Measurements from ENCODE around the gene DALRD3. TPM values are rescaled to one million over a fixed set of nuclear protein-coding genes. Genes with fewer than 3 reads are reported as not detected.

Gene DALRD3
- total RNA-seq, 2 experiments from 2014 or later, result 20.2 to 22.8 TPM

DNA sequence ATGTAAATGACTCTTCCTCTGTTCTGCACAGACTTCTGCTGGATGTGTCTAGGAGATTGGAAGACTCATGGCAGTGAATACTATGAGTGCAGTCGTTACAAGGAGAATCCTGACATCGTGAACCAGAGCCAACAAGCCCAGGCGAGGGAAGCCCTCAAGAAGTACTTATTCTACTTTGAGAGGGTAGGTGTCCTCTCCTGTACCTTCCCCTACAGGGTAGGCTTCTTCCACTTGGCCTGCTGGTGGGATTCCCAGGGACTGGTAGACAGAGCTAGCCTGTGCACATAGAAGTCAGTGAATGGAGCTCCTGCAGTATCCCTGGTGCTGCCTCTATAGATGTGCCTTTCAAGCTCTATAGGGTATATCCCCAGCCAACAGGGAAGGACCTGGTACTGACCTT is 38.9 kb downstream of the DALRD3 start:
- no peaks in the 10 kb centered on the region for H3K4me1 Mint-ChIP-seq (ENCODE audit: low read depth)
- intact Hi-C loops (cut with micrococcal nuclease), result no loop called here
- ChIA-PET POLR2A (no interaction called here), CTCF (no interaction called here)
- no peaks in the 10 kb centered on the region for H3K9me3 Mint-ChIP-seq
- peaks cover 47% of the 10 kb centered on the region for H3K36me3 Mint-ChIP-seq (ENCODE audit: low read depth)
- ATAC-seq (no peak), DNase-seq (no peak)
- no peak overlapping the region for H3K27ac Mint-ChIP-seq
- no peaks in the 10 kb centered on the region for H3K27me3 Mint-ChIP-seq
- no peak overlapping the region for H3K4me3 Mint-ChIP-seq
- TF ChIP-seq, protein P1, sequence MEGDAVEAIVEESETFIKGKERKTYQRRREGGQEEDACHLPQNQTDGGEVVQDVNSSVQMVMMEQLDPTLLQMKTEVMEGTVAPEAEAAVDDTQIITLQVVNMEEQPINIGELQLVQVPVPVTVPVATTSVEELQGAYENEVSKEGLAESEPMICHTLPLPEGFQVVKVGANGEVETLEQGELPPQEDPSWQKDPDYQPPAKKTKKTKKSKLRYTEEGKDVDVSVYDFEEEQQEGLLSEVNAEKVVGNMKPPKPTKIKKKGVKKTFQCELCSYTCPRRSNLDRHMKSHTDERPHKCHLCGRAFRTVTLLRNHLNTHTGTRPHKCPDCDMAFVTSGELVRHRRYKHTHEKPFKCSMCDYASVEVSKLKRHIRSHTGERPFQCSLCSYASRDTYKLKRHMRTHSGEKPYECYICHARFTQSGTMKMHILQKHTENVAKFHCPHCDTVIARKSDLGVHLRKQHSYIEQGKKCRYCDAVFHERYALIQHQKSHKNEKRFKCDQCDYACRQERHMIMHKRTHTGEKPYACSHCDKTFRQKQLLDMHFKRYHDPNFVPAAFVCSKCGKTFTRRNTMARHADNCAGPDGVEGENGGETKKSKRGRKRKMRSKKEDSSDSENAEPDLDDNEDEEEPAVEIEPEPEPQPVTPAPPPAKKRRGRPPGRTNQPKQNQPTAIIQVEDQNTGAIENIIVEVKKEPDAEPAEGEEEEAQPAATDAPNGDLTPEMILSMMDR (IDR thresholded peaks at IDR 0.05), result no peak

DNA sequence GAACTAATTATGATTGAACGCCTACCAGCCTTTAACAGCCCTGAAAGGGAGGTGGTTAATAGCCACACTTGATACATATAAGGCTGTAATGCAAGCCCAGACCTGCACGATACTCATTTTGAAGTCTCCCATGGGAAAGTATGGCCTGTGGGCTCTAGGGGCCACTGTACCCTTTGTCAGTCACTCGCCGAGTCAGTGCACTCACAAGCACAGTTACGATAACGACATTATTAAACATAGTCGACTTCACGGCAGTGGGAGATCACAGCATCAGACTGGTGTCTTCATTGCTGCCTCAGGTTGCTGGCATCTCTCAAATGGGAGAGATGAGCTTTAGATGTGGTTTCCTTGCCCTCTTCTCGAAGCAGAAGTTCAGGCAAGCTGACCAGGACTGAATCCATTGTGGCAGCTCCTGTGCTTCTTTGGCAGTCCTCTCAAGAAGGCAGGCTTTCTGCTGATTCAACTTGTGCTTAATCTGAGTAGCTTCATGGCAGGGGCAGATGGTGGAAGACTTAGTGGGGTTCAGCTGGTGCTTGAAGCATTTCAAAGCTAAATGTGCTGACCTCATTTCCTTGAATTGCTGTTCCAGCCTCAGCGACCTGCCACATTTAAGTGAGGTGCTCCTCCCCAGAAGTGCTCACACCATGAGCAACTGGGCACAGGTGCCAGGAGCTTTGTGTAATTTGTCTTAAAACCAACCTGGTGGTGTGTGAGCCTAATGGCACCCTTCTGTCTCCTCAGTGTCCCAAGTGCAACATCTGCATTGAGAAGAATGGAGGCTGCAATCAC is 44.1 kb downstream of the DALRD3 start:
- intact Hi-C loops (cut with micrococcal nuclease), result no loop called here
- H3K9me3 Mint-ChIP-seq, result no peaks in the 10 kb centered on the region
- no peaks in the 10 kb centered on the region for H3K27me3 Mint-ChIP-seq
- CTCF ChIA-PET, result interaction anchor here (1.3 to 1.7 kb wide), 2 partner anchors 13 to 43 kb away, joined by 3 to 5 read pairs; no protein-coding TSS in a partner anchor
- H3K36me3 Mint-ChIP-seq (ENCODE audit: low read depth), result peaks cover 52% of the 10 kb centered on the region
- no peaks in the 10 kb centered on the region for H3K4me1 Mint-ChIP-seq (ENCODE audit: low read depth)
- no peak for ATAC-seq
- DNase-seq, result no peak
- H3K4me3 Mint-ChIP-seq, result no peak overlapping the region
- TF ChIP-seq, protein P1 (IDR thresholded peaks at IDR 0.05), result no peak
- POLR2A ChIA-PET, result interaction anchor here (0.8 to 1.1 kb wide), 2 partner anchors 15 to 129 kb away, joined by 3 read pairs; partner anchors contain the start of gene P4HTM
- H3K27ac Mint-ChIP-seq, result peak overlapping the region; percentile 60

DNA sequence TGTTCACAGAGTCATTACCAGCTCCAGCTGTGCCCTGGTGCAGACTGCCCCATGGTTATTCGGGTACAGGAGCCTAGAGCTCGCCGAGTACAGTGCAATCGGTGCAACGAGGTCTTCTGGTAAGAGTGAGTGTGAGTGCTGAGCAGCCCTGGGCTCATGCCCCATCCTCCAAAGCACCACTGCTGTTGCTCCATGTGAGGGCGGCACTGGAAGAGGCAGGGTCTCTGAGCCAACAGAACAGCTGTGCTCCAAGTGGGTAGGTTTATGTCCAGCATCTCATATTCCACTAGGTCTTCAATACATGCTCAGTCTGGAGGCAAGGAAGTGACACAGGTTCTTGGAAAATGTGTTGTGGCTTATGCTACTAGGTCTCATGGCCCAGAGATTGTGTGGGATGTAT is 47.8 kb downstream of the DALRD3 start:
- ATAC-seq (no peak), DNase-seq (no peak)
- intact Hi-C loops (cut with micrococcal nuclease), result no loop called here
- ChIA-PET POLR2A (interaction anchor here (0.9 to 1.0 kb wide), 2 partner anchors 12 to 52 kb away, joined by 3 read pairs; partner anchors contain the start of gene ARIH2), CTCF (interaction anchor here (1.4 to 1.9 kb wide), 3 partner anchors 15 to 18 kb away, joined by 3 to 8 read pairs (median 5); no protein-coding TSS in a partner anchor)
- no peak overlapping the region for H3K27ac Mint-ChIP-seq
- H3K36me3 Mint-ChIP-seq (ENCODE audit: low read depth), result peaks cover 50% of the 10 kb centered on the region
- H3K9me3 Mint-ChIP-seq, result no peaks in the 10 kb centered on the region
- TF ChIP-seq, protein P1 (IDR thresholded peaks at IDR 0.05), result no peak
- no peaks in the 10 kb centered on the region for H3K27me3 Mint-ChIP-seq
- H3K4me1 Mint-ChIP-seq (ENCODE audit: low read depth), result peaks cover 13% of the 10 kb centered on the region
- H3K4me3 Mint-ChIP-seq, result no peak overlapping the region

DNA sequence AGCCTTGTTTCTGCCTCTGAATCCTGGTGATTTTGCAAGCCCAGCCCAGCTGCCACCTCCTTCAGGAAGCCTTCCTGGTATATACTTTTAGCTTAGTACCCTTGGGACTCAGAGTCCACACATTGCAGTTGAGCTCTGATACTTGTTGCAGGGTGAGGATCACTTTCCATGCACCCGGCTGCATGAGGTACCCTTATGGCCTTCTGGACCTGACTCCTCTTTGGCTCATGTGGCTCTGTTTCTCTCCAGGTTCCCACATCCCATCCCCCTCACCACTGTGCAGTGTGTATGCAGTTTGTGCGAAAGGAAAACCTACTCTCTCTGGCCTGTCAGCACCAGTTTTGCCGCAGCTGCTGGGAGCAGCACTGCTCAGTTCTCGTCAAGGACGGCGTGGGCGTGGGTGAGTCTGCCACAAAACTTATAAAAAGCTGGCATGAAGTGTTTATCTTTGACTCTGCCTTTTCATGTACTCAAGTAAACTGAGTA is 51.5 kb downstream of the DALRD3 start:
- DNase-seq (peak; percentile 48), ATAC-seq (no peak)
- intact Hi-C loops (cut with micrococcal nuclease), result no loop called here
- TF ChIP-seq, protein P1 (IDR thresholded peaks at IDR 0.05), result no peak
- no peak overlapping the region for H3K4me3 Mint-ChIP-seq
- no peaks in the 10 kb centered on the region for H3K27me3 Mint-ChIP-seq
- no peaks in the 10 kb centered on the region for H3K9me3 Mint-ChIP-seq
- CTCF ChIA-PET, result interaction anchor here (1.5 kb wide), 1 partner anchor 21 kb away, joined by 6 read pairs; no protein-coding TSS in a partner anchor
- POLR2A ChIA-PET, result interaction anchor here (0.7 to 1.1 kb wide), 3 partner anchors 55 to 94 kb away, joined by 3 read pairs; partner anchors contain the start of gene NDUFAF3
- peaks cover 13% of the 10 kb centered on the region for H3K4me1 Mint-ChIP-seq (ENCODE audit: low read depth)
- H3K36me3 Mint-ChIP-seq (ENCODE audit: low read depth), result peaks cover 36% of the 10 kb centered on the region
- H3K27ac Mint-ChIP-seq, result peak overlapping the region; percentile 73

DNA sequence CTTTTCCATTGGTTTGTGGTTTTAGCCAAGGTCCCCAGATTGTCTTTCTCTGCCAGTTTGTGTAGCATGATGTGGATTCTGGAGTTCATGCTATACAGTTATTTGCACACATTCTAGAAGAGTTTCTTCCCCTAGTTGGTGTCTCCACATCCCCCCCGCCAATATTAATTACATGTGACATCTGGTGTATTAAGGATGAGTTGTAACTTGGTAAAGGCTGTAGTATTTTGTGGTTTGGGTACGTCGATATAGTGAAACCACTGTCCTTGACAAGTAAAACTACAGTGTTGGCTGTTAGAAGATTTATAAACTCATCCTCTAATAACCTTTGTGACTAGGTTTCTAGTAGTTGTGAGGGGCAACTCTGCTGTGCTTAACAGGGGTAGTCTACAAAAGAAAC is 52.0 kb downstream of the DALRD3 start:
- DNase-seq (no peak), ATAC-seq (no peak)
- H3K27ac Mint-ChIP-seq, result peak overlapping the region; percentile 64
- H3K4me3 Mint-ChIP-seq, result no peak overlapping the region
- H3K27me3 Mint-ChIP-seq, result no peaks in the 10 kb centered on the region
- TF ChIP-seq, protein P1 (IDR thresholded peaks at IDR 0.05), result no peak
- intact Hi-C loops (cut with micrococcal nuclease), result no loop called here
- ChIA-PET POLR2A (interaction anchor here (0.7 to 1.1 kb wide), 3 partner anchors 55 to 222 kb away, joined by 3 to 5 read pairs (median 3); partner anchors contain the start of gene NDUFAF3), CTCF (interaction anchor here (1.5 kb wide), 1 partner anchor 21 kb away, joined by 6 read pairs; no protein-coding TSS in a partner anchor)
- H3K36me3 Mint-ChIP-seq (ENCODE audit: low read depth), result peaks cover 30% of the 10 kb centered on the region
- H3K4me1 Mint-ChIP-seq (ENCODE audit: low read depth), result peaks cover 13% of the 10 kb centered on the region
- H3K9me3 Mint-ChIP-seq, result no peaks in the 10 kb centered on the region

Data from activated CD8-positive, alpha-beta T cell treated with anti-CD3 and anti-CD28 coated beads for 36 hours (primary cell).